Suprapubic skin (tissue), 4 donors: ENCODE data around the gene SCAND1.

Experiments
- CTCF ChIP-seq, 2 donors: fragments of 200-600 bp in 1 of 2; fragments of 450-650 bp in 1 of 2; sonication (generic) in 1 of 2; IDR thresholded peaks; one replicate each; pipeline ENCODE4 v1.5.1; 2016 to 2019; ENCODE audit warnings: antibody characterized with exemption in 2 of 2, mild to moderate bottlenecking in 1 of 2, moderate library complexity in 1 of 2
- EP300 ChIP-seq: sonication (generic); formaldehyde crosslinking; IDR thresholded peaks from one replicate; pipeline ENCODE4 v1.6.1; 2017; ENCODE audit warnings: antibody characterized with exemption
- POLR2AphosphoS5 ChIP-seq, 3 donors: sonication (generic); formaldehyde crosslinking; IDR thresholded peaks; one replicate each; pipeline ENCODE4 v1.6.1; 2017; ENCODE audit warnings: antibody characterized with exemption in 3 of 3

GRCh38 chr20:35907017-35907701 lies 47.1 kb downstream of the SCAND1 start:
- TF ChIP-seq CTCF (IDR thresholded peaks at IDR 0.05), result no peak
- TF ChIP-seq EP300, result no peak
- TF ChIP-seq POLR2AphosphoS5 (IDR thresholded peaks at IDR 0.05), result no peak
